ENCODE measurements around the gene ACHE.
"Not testable (repeated sequence)": the region's sequence is repeated elsewhere in the genome, so short reads cannot be mapped to it uniquely, and the experiment has no call there.

The ACHE gene

GRCh38 chr7:100919335-100919734 lies 23.6 kb upstream of the ACHE start:
- H3K27me3 ChIP-seq (ENCODE audit: control insufficient read depth, insufficient read depth, low read length); H3K9me3 ChIP-seq (ENCODE audit: control insufficient read depth, insufficient read depth, low read length); H3K27ac ChIP-seq (ENCODE audit: low read depth, low read length); H3K36me3 ChIP-seq (ENCODE audit: control insufficient read depth, insufficient read depth, low read length); H3K4me1 ChIP-seq (ENCODE audit: control insufficient read depth, insufficient read depth, low read length); H3K4me3 ChIP-seq (ENCODE audit: low read depth, low read length); H3K9ac ChIP-seq (ENCODE audit: low read depth, low read length): not testable (repeated sequence)

GRCh38 chr7:100914879-100915447 lies 19.3 kb upstream of the ACHE start:
- Histone ChIP-seq H3K4me3 (ENCODE audit: low read depth, low read length) (no peak overlapping the region), H3K9me3 (ENCODE audit: control insufficient read depth, insufficient read depth, low read length) (no peaks in the 10 kb centered on the region), H3K4me1 (ENCODE audit: control insufficient read depth, insufficient read depth, low read length) (no peaks in the 10 kb centered on the region), H3K9ac (ENCODE audit: low read depth, low read length) (no peak overlapping the region), H3K36me3 (ENCODE audit: control insufficient read depth, insufficient read depth, low read length) (no peaks in the 10 kb centered on the region), H3K27me3 (ENCODE audit: control insufficient read depth, insufficient read depth, low read length) (no peaks in the 10 kb centered on the region), H3K27ac (ENCODE audit: low read depth, low read length) (no peak overlapping the region)

- Histone ChIP-seq H3K9ac (ENCODE audit: low read depth, low read length) (no peak overlapping the region), H3K4me1 (ENCODE audit: control insufficient read depth, insufficient read depth, low read length) (no peaks in the 10 kb centered on the region), H3K27ac (ENCODE audit: low read depth, low read length) (no peak overlapping the region), H3K36me3 (ENCODE audit: control insufficient read depth, insufficient read depth, low read length) (no peaks in the 10 kb centered on the region), H3K27me3 (ENCODE audit: control insufficient read depth, insufficient read depth, low read length) (no peaks in the 10 kb centered on the region), H3K9me3 (ENCODE audit: control insufficient read depth, insufficient read depth, low read length) (no peaks in the 10 kb centered on the region), H3K4me3 (ENCODE audit: low read depth, low read length) (no peak overlapping the region)
These were observed 18.7 kb upstream of the ACHE start for GRCh38 chr7:100914208-100914878.

GRCh38 chr7:100911484-100911883 lies 15.8 kb upstream of the ACHE start:
- no peak overlapping the region for H3K4me3 ChIP-seq (ENCODE audit: low read depth, low read length)
- H3K36me3 ChIP-seq (ENCODE audit: control insufficient read depth, insufficient read depth, low read length): no peaks in the 10 kb centered on the region
- H3K4me1 ChIP-seq (ENCODE audit: control insufficient read depth, insufficient read depth, low read length): no peaks in the 10 kb centered on the region
- no peak overlapping the region for H3K27ac ChIP-seq (ENCODE audit: low read depth, low read length)
- H3K9ac ChIP-seq (ENCODE audit: low read depth, low read length): no peak overlapping the region
- no peaks in the 10 kb centered on the region for H3K9me3 ChIP-seq (ENCODE audit: control insufficient read depth, insufficient read depth, low read length)
- H3K27me3 ChIP-seq (ENCODE audit: control insufficient read depth, insufficient read depth, low read length): no peaks in the 10 kb centered on the region

GRCh38 chr7:100910443-100910842 lies 14.8 kb upstream of the ACHE start:
- not testable (repeated sequence) for H3K4me3 ChIP-seq (ENCODE audit: low read depth, low read length); H3K27me3 ChIP-seq (ENCODE audit: control insufficient read depth, insufficient read depth, low read length); H3K36me3 ChIP-seq (ENCODE audit: control insufficient read depth, insufficient read depth, low read length); H3K4me1 ChIP-seq (ENCODE audit: control insufficient read depth, insufficient read depth, low read length); H3K27ac ChIP-seq (ENCODE audit: low read depth, low read length); H3K9ac ChIP-seq (ENCODE audit: low read depth, low read length); H3K9me3 ChIP-seq (ENCODE audit: control insufficient read depth, insufficient read depth, low read length)

GRCh38 chr7:100908512-100908911 lies 12.8 kb upstream of the ACHE start:
- H3K4me1 ChIP-seq (ENCODE audit: control insufficient read depth, insufficient read depth, low read length): no peaks in the 10 kb centered on the region
- no peak overlapping the region for H3K27ac ChIP-seq (ENCODE audit: low read depth, low read length)
- H3K9me3 ChIP-seq (ENCODE audit: control insufficient read depth, insufficient read depth, low read length): no peaks in the 10 kb centered on the region
- no peaks in the 10 kb centered on the region for H3K36me3 ChIP-seq (ENCODE audit: control insufficient read depth, insufficient read depth, low read length)
- no peak overlapping the region for H3K9ac ChIP-seq (ENCODE audit: low read depth, low read length)
- H3K27me3 ChIP-seq (ENCODE audit: control insufficient read depth, insufficient read depth, low read length): no peaks in the 10 kb centered on the region
- H3K4me3 ChIP-seq (ENCODE audit: low read depth, low read length): no peak overlapping the region

- no peak overlapping the region for H3K27ac ChIP-seq (ENCODE audit: low read depth, low read length)
- H3K36me3 ChIP-seq (ENCODE audit: control insufficient read depth, insufficient read depth, low read length): no peaks in the 10 kb centered on the region
- no peaks in the 10 kb centered on the region for H3K9me3 ChIP-seq (ENCODE audit: control insufficient read depth, insufficient read depth, low read length)
- no peaks in the 10 kb centered on the region for H3K27me3 ChIP-seq (ENCODE audit: control insufficient read depth, insufficient read depth, low read length)
- no peaks in the 10 kb centered on the region for H3K4me1 ChIP-seq (ENCODE audit: control insufficient read depth, insufficient read depth, low read length)
- no peak overlapping the region for H3K4me3 ChIP-seq (ENCODE audit: low read depth, low read length)
- no peak overlapping the region for H3K9ac ChIP-seq (ENCODE audit: low read depth, low read length)
These were observed 7.0 kb upstream of the ACHE start for GRCh38 chr7:100902638-100903037.

- no peaks in the 10 kb centered on the region for H3K4me1 ChIP-seq (ENCODE audit: control insufficient read depth, insufficient read depth, low read length)
- H3K27ac ChIP-seq (ENCODE audit: low read depth, low read length): no peak overlapping the region
- no peaks in the 10 kb centered on the region for H3K9me3 ChIP-seq (ENCODE audit: control insufficient read depth, insufficient read depth, low read length)
- no peak overlapping the region for H3K9ac ChIP-seq (ENCODE audit: low read depth, low read length)
- no peaks in the 10 kb centered on the region for H3K36me3 ChIP-seq (ENCODE audit: control insufficient read depth, insufficient read depth, low read length)
- no peak overlapping the region for H3K4me3 ChIP-seq (ENCODE audit: low read depth, low read length)
- no peaks in the 10 kb centered on the region for H3K27me3 ChIP-seq (ENCODE audit: control insufficient read depth, insufficient read depth, low read length)
These were observed 6.2 kb upstream of the ACHE start for GRCh38 chr7:100901921-100902332.

GRCh38 chr7:100900978-100901377 lies 5.3 kb upstream of the ACHE start:
- Histone ChIP-seq H3K27ac (ENCODE audit: low read depth, low read length) (no peak overlapping the region), H3K4me1 (ENCODE audit: control insufficient read depth, insufficient read depth, low read length) (peaks cover 5% of the 10 kb centered on the region; the same call in 1 of the 2 replicates), H3K9me3 (ENCODE audit: control insufficient read depth, insufficient read depth, low read length) (no peaks in the 10 kb centered on the region), H3K36me3 (ENCODE audit: control insufficient read depth, insufficient read depth, low read length) (no peaks in the 10 kb centered on the region), H3K27me3 (ENCODE audit: control insufficient read depth, insufficient read depth, low read length) (peaks cover 8% of the 10 kb centered on the region), H3K4me3 (ENCODE audit: low read depth, low read length) (no peak overlapping the region), H3K9ac (ENCODE audit: low read depth, low read length) (no peak overlapping the region)

GRCh38 chr7:100899432-100899831 lies 3.7 kb upstream of the ACHE start:
- Histone ChIP-seq H3K4me1 (ENCODE audit: control insufficient read depth, insufficient read depth, low read length) (peaks cover 6% of the 10 kb centered on the region; the same call in 1 of the 2 replicates), H3K9me3 (ENCODE audit: control insufficient read depth, insufficient read depth, low read length) (no peaks in the 10 kb centered on the region), H3K9ac (ENCODE audit: low read depth, low read length) (no peak overlapping the region), H3K36me3 (ENCODE audit: control insufficient read depth, insufficient read depth, low read length) (no peaks in the 10 kb centered on the region), H3K27ac (ENCODE audit: low read depth, low read length) (no peak overlapping the region), H3K27me3 (ENCODE audit: control insufficient read depth, insufficient read depth, low read length) (peaks cover 15% of the 10 kb centered on the region), H3K4me3 (ENCODE audit: low read depth, low read length) (no peak overlapping the region)

GRCh38 chr7:100897772-100898454 lies 2.2 kb upstream of the ACHE start:
- H3K27ac ChIP-seq (ENCODE audit: low read depth, low read length): no peak overlapping the region
- no peak overlapping the region for H3K9ac ChIP-seq (ENCODE audit: low read depth, low read length)
- H3K9me3 ChIP-seq (ENCODE audit: control insufficient read depth, insufficient read depth, low read length): no peaks in the 10 kb centered on the region
- peaks cover 15% of the 10 kb centered on the region for H3K27me3 ChIP-seq (ENCODE audit: control insufficient read depth, insufficient read depth, low read length)
- peaks cover 6% of the 10 kb centered on the region; the same call in 1 of the 2 replicates for H3K4me1 ChIP-seq (ENCODE audit: control insufficient read depth, insufficient read depth, low read length)
- H3K36me3 ChIP-seq (ENCODE audit: control insufficient read depth, insufficient read depth, low read length): no peaks in the 10 kb centered on the region
- no peak overlapping the region for H3K4me3 ChIP-seq (ENCODE audit: low read depth, low read length)
